PC-9 (cell line): Measurements from ENCODE around the gene ABCC2. TPM values are rescaled to one million over a fixed set of nuclear protein-coding genes. Genes with fewer than 3 reads are reported as not detected.

Experiments
- BruUV-seq: library from RNA; stranded (reverse); fragments of 400-500 nt; replicated peaks from 2 replicates; lab custom pipeline; 2021; lab: Mats Ljungman, UMichigan
- CTCF ChIA-PET: fragments of 300-600 bp; sonication (Branson Sonifier 250); formaldehyde crosslinking; loops from one replicate; lab custom pipeline; 2022; ENCODE audit warnings: antibody characterized with exemption; lab: Charles Lee
- POLR2A ChIA-PET: fragments of 300-600 bp; sonication (Branson Sonifier 250); formaldehyde crosslinking; loops from one replicate; lab custom pipeline; 2022; ENCODE audit warnings: antibody characterized with exemption; ENCODE audit not compliant: unreplicated experiment; lab: Charles Lee
- DNase-seq, 2 experiments: peaks; one replicate each; pipeline versions ENCODE4 v3.0.0 to v3.0.0-alpha.2; 2015 to 2022; ENCODE audit warnings: mixed read lengths in 1 of 2
- H2AFZ ChIP-seq: fragments of 200-600 bp; sonication (generic); 2 replicates; pipeline ENCODE4 v1.8.1; 2017; ENCODE audit warnings: antibody characterized with exemption
- H3F3A ChIP-seq: fragments of 200-600 bp; sonication (generic); 2 replicates; pipeline ENCODE4 v1.8.1; 2017; ENCODE audit warnings: antibody characterized with exemption, mild to moderate bottlenecking, low read depth; ENCODE audit not compliant: insufficient read depth
- H3K27ac ChIP-seq: fragments of 200-600 bp; sonication (generic); 2 replicates; pipeline ENCODE4 v1.6.1; 2016; ENCODE audit warnings: mixed run types
- H3K27me3 ChIP-seq: fragments of 200-600 bp; sonication (generic); 2 replicates; pipeline ENCODE4 v1.6.1; 2016; ENCODE audit warnings: low read depth, mixed run types; ENCODE audit not compliant: insufficient read depth
- H3K36me3 ChIP-seq: fragments of 200-600 bp; sonication (generic); 2 replicates; pipeline ENCODE4 v1.6.1; 2016; ENCODE audit warnings: low read depth, mixed run types
- H3K4me1 ChIP-seq: fragments of 200-600 bp; sonication (generic); replicated peaks from 2 replicates; pipeline ENCODE4 v1.6.1; 2016; ENCODE audit warnings: mixed run types; ENCODE audit not compliant: insufficient read depth
- H3K4me2 ChIP-seq: fragments of 200-600 bp; sonication (generic); 2 replicates; pipeline ENCODE4 v1.6.1; 2017; ENCODE audit warnings: mixed run types
- H3K4me3 ChIP-seq: fragments of 200-600 bp; sonication (generic); 2 replicates; pipeline ENCODE4 v1.6.1; 2016; ENCODE audit warnings: mixed run types
- H3K79me2 ChIP-seq: fragments of 200-600 bp; sonication (generic); 2 replicates; pipeline ENCODE4 v1.6.1; 2017; ENCODE audit warnings: low read depth, mixed run types
- H3K9me2 ChIP-seq: fragments of 200-600 bp; sonication (generic); 2 replicates; pipeline ENCODE4 v1.8.1; 2017; ENCODE audit warnings: mild to moderate bottlenecking; ENCODE audit not compliant: insufficient read depth
- H3K9me3 ChIP-seq: fragments of 200-600 bp; sonication (generic); 2 replicates; pipeline ENCODE4 v1.8.1; 2016; ENCODE audit warnings: low read depth; ENCODE audit not compliant: insufficient read depth
- H4K20me1 ChIP-seq: fragments of 200-600 bp; sonication (generic); 2 replicates; pipeline ENCODE4 v1.8.1; 2017; ENCODE audit not compliant: insufficient read depth
- EZH2 ChIP-seq: fragments of 200-600 bp; sonication (generic); IDR thresholded peaks from 2 replicates; pipeline ENCODE4 v1.8.0; 2017; ENCODE audit warnings: antibody characterized with exemption, low read depth
- intact Hi-C: fragments of 100-400 bp; cut with micrococcal nuclease; formaldehyde crosslinking; loops from one replicate; pipeline ENCODE4 v1.10.0; 2022; ENCODE audit not compliant: unreplicated experiment
- total RNA-seq: library from RNA; stranded (reverse); gene quantifications from 2 replicates; pipeline ENCODE4 v1.2.3, GENCODE V29; 2021
- TF ChIP-seq, protein P1 (sequence below): fragments of 200-600 bp; sonication (generic); conservative IDR thresholded peaks from 2 replicates; pipeline ENCODE4 v1.6.1; 2017; ENCODE audit warnings: mixed run types, antibody characterized with exemption, mild to moderate bottlenecking, moderate library complexity

ABCC2 gene
- total RNA-seq, 1 experiment from 2014 or later, result 174 TPM

DNA sequence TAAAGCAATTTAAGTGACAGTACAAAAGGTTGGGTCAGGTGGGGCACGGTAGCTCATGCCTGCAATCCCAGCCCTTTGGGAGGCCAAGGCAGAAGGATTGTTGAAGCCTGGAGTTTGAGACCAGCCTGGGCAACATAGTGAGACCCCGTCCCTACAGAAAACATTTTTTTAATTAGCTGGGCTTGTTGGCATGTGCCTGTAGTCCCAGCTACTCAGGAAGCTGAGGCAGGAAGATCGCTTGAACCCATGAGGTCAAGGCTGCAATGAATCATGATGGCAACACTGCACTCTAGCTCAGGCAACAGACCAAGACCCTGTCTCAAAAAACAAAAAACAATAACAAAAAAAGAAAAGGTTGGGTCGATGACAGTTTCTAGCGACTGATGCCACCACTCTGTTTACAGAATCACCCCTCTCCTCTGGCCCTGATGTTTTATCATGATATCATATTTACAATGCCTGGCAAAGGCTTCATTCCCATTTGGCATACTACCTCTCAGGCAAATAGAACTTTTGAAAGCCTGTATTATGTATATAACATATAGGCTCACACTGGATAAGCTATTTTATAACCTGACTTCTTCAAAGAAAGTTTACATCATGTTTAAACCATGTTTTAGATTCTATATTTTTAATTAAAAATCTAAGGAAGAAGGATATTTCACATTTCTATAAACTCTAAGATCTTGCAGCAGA lies 558 bp upstream of the ABCC2 start:
- no peak for DNase-seq
- no TSS peak for BruUV-seq
- Histone ChIP-seq H3K79me2 (peaks cover 54% of the 10 kb centered on the region), H4K20me1 (no peaks in the 10 kb centered on the region), H3F3A (peaks cover 55% of the 10 kb centered on the region), H3K4me2 (peak overlapping the region; percentile 98), H3K27me3 (no peaks in the 10 kb centered on the region), H3K27ac (peak overlapping the region; percentile 100), H3K4me1 (peaks cover 79% of the 10 kb centered on the region), H3K9me3 (no peaks in the 10 kb centered on the region), H3K36me3 (peaks cover 10% of the 10 kb centered on the region; the same call in 1 of the 2 replicates), H2AFZ (no peak overlapping the region), H3K9me2 (no peaks in the 10 kb centered on the region), H3K4me3 (peak overlapping the region; percentile 79; the same call in 1 of the 2 replicates)
- ChIA-PET POLR2A (interaction anchor here (0.7 kb wide), 1 partner anchor 190 kb away, joined by 6 read pairs; no protein-coding TSS in a partner anchor), CTCF (no interaction called here)
- intact Hi-C loops, result loop anchor here (2.0 to 10.0 kb wide), 2 partner anchors 161 to 347 kb away; partner anchors contain the start of genes GOT1 and SLC25A28
- TF ChIP-seq, protein P1, sequence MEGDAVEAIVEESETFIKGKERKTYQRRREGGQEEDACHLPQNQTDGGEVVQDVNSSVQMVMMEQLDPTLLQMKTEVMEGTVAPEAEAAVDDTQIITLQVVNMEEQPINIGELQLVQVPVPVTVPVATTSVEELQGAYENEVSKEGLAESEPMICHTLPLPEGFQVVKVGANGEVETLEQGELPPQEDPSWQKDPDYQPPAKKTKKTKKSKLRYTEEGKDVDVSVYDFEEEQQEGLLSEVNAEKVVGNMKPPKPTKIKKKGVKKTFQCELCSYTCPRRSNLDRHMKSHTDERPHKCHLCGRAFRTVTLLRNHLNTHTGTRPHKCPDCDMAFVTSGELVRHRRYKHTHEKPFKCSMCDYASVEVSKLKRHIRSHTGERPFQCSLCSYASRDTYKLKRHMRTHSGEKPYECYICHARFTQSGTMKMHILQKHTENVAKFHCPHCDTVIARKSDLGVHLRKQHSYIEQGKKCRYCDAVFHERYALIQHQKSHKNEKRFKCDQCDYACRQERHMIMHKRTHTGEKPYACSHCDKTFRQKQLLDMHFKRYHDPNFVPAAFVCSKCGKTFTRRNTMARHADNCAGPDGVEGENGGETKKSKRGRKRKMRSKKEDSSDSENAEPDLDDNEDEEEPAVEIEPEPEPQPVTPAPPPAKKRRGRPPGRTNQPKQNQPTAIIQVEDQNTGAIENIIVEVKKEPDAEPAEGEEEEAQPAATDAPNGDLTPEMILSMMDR, result no peak
- TF ChIP-seq EZH2, result no peak

DNA sequence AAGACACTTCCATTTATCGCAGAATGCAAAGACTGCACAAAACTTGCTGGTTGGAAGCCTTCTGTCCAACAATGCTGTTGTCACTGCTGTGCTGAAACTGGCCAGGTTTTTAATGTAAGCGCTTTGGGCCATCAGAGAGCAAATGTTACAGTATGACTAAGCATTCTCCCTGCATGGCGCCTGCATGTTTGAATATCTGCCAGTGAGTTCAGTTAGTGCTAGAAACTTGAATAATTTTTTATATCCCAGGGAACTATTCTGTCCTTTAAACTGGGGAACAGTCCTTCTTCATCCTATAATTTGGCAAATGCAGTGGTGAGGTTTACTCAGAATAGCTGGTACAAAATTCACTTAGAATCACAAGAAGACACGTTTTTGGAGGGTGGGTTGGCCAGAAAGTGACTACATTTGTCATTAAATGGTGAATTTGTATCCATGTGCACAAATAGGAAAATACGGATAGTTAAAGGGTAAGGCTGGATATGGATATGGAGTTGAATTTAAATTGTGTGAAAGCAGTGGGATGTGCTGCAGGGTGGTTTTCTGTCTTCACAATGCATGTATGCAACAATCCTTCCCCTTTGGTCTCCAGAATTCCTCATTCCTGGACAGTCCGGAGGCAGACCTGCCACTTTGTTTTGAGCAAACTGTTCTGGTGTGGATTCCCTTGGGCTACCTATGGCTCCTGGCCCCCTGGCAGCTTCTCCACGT lies 1.7 kb downstream of the ABCC2 start:
- no peak overlapping the region for H2AFZ ChIP-seq
- intact Hi-C loops, result loop anchor here (10.0 kb wide), 1 partner anchor 349 kb away; the partner anchor contains the start of gene GOT1
- H3K4me3 ChIP-seq, result peak overlapping the region; percentile 79
- CTCF ChIA-PET, result no interaction called here
- TF ChIP-seq, protein P1, result no peak
- TF ChIP-seq EZH2, result no peak
- H3K27me3 ChIP-seq, result no peaks in the 10 kb centered on the region
- DNase-seq, result peak; percentile 27 to 62
- POLR2A ChIA-PET, result no interaction called here
- no peaks in the 10 kb centered on the region for H3K9me3 ChIP-seq
- peaks cover 77% of the 10 kb centered on the region for H3K79me2 ChIP-seq
- H3F3A ChIP-seq, result peaks cover 47% of the 10 kb centered on the region
- H4K20me1 ChIP-seq, result no peaks in the 10 kb centered on the region
- H3K36me3 ChIP-seq, result peaks cover 21% of the 10 kb centered on the region
- H3K9me2 ChIP-seq, result no peaks in the 10 kb centered on the region
- H3K27ac ChIP-seq, result peak overlapping the region; percentile 100
- peaks cover 65% of the 10 kb centered on the region for H3K4me1 ChIP-seq
- peak overlapping the region; percentile 98 for H3K4me2 ChIP-seq
- BruUV-seq, result TSS peak; percentile 0

DNA sequence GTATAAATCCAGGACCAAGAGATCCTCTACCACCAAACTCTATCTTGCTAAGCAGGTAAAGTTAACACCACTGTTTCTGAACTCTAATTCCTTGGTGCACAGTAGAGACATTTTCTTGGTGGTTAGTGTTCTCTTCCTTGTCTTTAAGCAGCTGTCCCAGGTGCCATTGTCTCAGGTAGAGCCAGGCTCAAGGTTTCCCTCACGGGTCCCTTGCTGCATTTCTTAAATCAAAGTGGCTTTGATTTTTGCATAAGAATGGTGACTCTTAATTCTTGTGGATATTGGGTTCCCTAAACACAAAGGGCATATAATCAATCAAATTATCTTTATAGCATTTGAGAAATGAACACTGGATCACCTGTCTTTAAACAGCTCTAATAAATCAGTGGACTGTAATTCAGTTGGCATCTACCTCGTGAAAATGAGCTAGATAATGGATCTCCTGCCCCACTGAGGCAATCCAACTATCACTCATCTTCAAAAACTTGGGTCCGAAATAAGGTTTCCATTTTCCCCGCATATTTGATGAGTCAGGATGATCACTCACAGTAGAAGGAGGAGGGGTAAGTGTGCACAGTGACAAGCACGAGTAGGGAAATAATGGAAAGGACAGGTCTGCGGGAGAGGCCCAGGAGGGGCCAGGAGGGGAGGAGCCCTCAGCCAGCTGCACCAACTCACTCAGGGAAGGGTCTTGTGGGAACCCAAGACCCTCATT lies 2.4 kb downstream of the ABCC2 start:
- no peak for DNase-seq
- Histone ChIP-seq H4K20me1 (no peaks in the 10 kb centered on the region), H3K9me3 (no peaks in the 10 kb centered on the region), H3K4me2 (peak overlapping the region; percentile 98), H3K27me3 (no peaks in the 10 kb centered on the region), H3K4me1 (peaks cover 60% of the 10 kb centered on the region), H3K79me2 (peaks cover 84% of the 10 kb centered on the region), H3K27ac (peak overlapping the region; percentile 100), H3K4me3 (peak overlapping the region; percentile 79), H3F3A (peaks cover 42% of the 10 kb centered on the region), H3K9me2 (no peaks in the 10 kb centered on the region), H3K36me3 (peaks cover 21% of the 10 kb centered on the region), H2AFZ (no peak overlapping the region)
- ChIA-PET CTCF (no interaction called here), POLR2A (no interaction called here)
- TSS peak; percentile 48 for BruUV-seq
- TF ChIP-seq EZH2, result no peak
- TF ChIP-seq, protein P1, result no peak
- intact Hi-C loops, result loop anchor here (1.0 to 10.0 kb wide), 3 partner anchors 33 to 350 kb away; partner anchors contain the start of genes COX15, CUTC and GOT1
